ENCODE data around the gene DACT1. TPM values are rescaled to one million over a fixed set of nuclear protein-coding genes. Genes with fewer than 3 reads are reported as not detected.

The DACT1 gene
- total and polyA plus RNA-seq, 2 donors from 2014 or later = 2.1 to 18.6 TPM

DNA sequence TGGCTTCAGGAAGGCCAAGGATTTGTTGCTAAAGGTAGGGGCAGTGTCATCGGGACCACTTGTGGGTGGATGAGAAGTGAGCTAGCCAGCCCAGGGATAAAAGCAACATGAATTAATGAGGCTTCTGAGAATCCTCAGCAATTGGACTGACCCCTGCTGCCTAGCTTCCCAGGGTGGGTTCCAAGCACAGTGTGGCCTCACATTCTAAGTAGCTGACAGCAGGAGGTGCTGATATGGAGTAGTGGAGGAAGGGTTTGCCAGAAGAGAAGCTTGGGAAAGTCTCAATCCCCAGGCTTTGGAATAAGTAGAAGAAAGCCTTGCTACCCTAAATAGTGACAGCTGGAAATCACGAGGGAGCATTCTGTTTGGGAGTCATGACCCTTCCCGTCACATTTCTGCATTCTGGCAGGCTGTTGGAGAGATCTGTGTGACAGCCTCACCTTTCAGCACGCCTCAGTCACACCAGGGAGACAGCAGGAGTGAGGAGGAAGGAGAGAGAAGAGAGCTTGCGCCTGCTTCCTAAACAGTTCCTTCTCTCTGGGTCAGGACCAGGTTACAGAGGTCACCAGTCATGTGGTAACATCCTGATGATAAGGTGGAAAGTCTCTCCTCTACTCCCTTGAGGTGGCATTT is 31.2 kb downstream of the DACT1 start:
- H3K9me3 ChIP-seq (ENCODE audit: control insufficient read depth in 2 of 3, insufficient read depth in 1 of 3, low read length in 3 of 3) = no peaks in the 10 kb centered on the region
- intact Hi-C loops (cut with DNase I) = no loop called here

DNA sequence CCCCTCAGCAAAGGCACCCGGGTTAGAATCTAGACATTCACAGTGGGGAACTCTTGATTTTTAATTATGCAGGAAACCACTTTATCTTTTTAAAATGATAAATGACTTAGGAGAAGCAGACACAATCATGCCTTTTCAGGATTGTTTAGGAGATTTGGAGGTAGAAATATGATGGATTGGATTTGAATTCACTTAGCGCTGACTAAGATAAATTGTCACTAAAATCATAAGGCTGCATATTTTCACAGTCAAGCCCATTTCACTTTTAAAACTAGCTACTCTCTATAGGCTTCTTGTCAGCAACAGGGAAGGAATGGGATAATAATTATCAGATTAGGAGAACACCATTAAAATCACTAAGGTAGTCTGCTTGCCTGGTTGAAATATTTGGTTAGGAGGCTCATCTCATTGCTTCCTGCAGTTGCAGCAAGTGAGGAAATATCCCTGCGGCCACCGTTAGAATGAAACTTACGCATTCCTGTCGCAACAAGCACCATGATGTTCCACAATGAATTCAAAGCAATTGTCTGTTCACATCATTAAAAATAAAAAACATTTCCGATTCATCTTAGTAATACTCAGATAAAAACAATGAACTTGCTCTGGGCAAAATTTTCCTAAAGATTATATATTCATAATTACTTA is 31.9 kb downstream of the DACT1 start:
- TF ChIP-seq, protein P1, sequence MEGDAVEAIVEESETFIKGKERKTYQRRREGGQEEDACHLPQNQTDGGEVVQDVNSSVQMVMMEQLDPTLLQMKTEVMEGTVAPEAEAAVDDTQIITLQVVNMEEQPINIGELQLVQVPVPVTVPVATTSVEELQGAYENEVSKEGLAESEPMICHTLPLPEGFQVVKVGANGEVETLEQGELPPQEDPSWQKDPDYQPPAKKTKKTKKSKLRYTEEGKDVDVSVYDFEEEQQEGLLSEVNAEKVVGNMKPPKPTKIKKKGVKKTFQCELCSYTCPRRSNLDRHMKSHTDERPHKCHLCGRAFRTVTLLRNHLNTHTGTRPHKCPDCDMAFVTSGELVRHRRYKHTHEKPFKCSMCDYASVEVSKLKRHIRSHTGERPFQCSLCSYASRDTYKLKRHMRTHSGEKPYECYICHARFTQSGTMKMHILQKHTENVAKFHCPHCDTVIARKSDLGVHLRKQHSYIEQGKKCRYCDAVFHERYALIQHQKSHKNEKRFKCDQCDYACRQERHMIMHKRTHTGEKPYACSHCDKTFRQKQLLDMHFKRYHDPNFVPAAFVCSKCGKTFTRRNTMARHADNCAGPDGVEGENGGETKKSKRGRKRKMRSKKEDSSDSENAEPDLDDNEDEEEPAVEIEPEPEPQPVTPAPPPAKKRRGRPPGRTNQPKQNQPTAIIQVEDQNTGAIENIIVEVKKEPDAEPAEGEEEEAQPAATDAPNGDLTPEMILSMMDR (IDR thresholded peaks at IDR 0.05; ENCODE audit: borderline replicate concordance, extremely low read depth, insufficient read depth) = no peak
- Histone ChIP-seq H3K9me3 (ENCODE audit: control insufficient read depth in 2 of 3, insufficient read depth in 1 of 3, low read length in 3 of 3) (no peaks in the 10 kb centered on the region), H3K27ac (ENCODE audit: low read depth in 2 of 2, low read length in 2 of 2) (no peak overlapping the region), H3K4me3 (ENCODE audit: low read length in 3 of 3) (no peak overlapping the region), H3K4me1 (ENCODE audit: control insufficient read depth in 2 of 3, insufficient read depth in 2 of 3, low read depth in 1 of 3, low read length in 3 of 3) (peaks cover 0 to 2% (median 0%) of the 10 kb centered on the region in 3 donors), H3K9ac (ENCODE audit: low read length in 3 of 3) (no peak overlapping the region), H3K36me3 (ENCODE audit: control insufficient read depth in 2 of 3, insufficient read depth in 3 of 3, low read length in 3 of 3) (no peaks in the 10 kb centered on the region), H3K27me3 (ENCODE audit: control insufficient read depth, insufficient read depth, low read length) (no peaks in the 10 kb centered on the region)
- intact Hi-C loops (cut with DNase I) = no loop called here
- no peak for FAIRE-seq
- no peak for DNase-seq

More for the DNA sequence above, 31.2 kb downstream of the DACT1 start:
- DNase-seq (no peak), FAIRE-seq (no peak)
- H3K36me3 ChIP-seq (ENCODE audit: control insufficient read depth in 2 of 3, insufficient read depth in 3 of 3, low read length in 3 of 3) = no peaks in the 10 kb centered on the region
- H3K27me3 ChIP-seq (ENCODE audit: control insufficient read depth, insufficient read depth, low read length) = no peaks in the 10 kb centered on the region
- no peak overlapping the region for H3K4me3 ChIP-seq (ENCODE audit: low read length in 3 of 3)
- peaks cover 0 to 2% (median 0%) of the 10 kb centered on the region in 3 donors for H3K4me1 ChIP-seq (ENCODE audit: control insufficient read depth in 2 of 3, insufficient read depth in 2 of 3, low read depth in 1 of 3, low read length in 3 of 3)
- no peak overlapping the region for H3K9ac ChIP-seq (ENCODE audit: low read length in 3 of 3)
- H3K27ac ChIP-seq (ENCODE audit: low read depth in 2 of 2, low read length in 2 of 2) = no peak overlapping the region
- TF ChIP-seq, protein P1 (IDR thresholded peaks at IDR 0.05; ENCODE audit: borderline replicate concordance, extremely low read depth, insufficient read depth) = no peak

DNA sequence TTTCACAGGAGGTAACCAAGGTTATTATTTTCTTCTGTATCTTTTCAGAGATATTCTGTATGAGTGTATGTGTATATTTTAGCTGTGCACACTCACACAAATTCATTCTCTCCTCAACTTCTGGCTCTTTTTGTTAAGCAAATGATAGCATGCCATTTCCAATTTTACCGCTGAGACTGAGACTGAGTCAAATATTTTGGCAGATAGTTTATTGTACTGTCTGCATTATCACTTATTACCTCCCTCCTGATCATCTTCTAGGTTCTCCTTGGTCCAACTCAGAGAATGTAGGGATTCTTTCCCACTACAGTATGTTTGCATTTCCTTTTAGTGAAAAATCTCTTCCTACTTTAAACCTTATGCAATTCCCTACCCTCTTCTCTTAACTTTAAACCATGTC is 33.3 kb downstream of the DACT1 start:
- Histone ChIP-seq H3K4me3 (ENCODE audit: low read length in 3 of 3) (no peak overlapping the region), H3K9me3 (ENCODE audit: control insufficient read depth in 2 of 3, insufficient read depth in 1 of 3, low read length in 3 of 3) (no peaks in the 10 kb centered on the region), H3K36me3 (ENCODE audit: control insufficient read depth in 2 of 3, insufficient read depth in 3 of 3, low read length in 3 of 3) (no peaks in the 10 kb centered on the region), H3K4me1 (ENCODE audit: control insufficient read depth in 2 of 3, insufficient read depth in 2 of 3, low read depth in 1 of 3, low read length in 3 of 3) (peaks cover 0 to 2% (median 0%) of the 10 kb centered on the region in 3 donors), H3K27ac (ENCODE audit: low read depth in 2 of 2, low read length in 2 of 2) (no peak overlapping the region), H3K27me3 (ENCODE audit: control insufficient read depth, insufficient read depth, low read length) (no peaks in the 10 kb centered on the region), H3K9ac (ENCODE audit: low read length in 3 of 3) (no peak overlapping the region)
- intact Hi-C loops (cut with DNase I) = no loop called here
- DNase-seq = no peak
- TF ChIP-seq, protein P1 (IDR thresholded peaks at IDR 0.05; ENCODE audit: borderline replicate concordance, extremely low read depth, insufficient read depth) = no peak
- no peak for FAIRE-seq

Data from kidney (tissue), 14 donors.